HepG2 (cell line): ENCODE results near the gene CFAP221. TPM values are rescaled to one million over a fixed set of nuclear protein-coding genes. Genes with fewer than 3 reads are reported as not detected.
A peak's percentile ranks its signal among the peaks of the same experiment; 100 is the strongest.

Experiments
- ARHGAP35 ChIP-seq: sonication (generic); formaldehyde crosslinking; IDR thresholded peaks from 2 replicates; pipeline ENCODE4 v1.9.0; 2022; ENCODE audit warnings: mild to moderate bottlenecking, inconsistent platforms, moderate library complexity, missing genetic modification reagents, borderline replicate concordance
- DPF2 ChIP-seq: sonication (generic); formaldehyde crosslinking; IDR thresholded peaks from 2 replicates; pipeline ENCODE4 v1.4.0; 2020; ENCODE audit warnings: mild to moderate bottlenecking, low read depth, missing genetic modification reagents, borderline replicate concordance
- ISX ChIP-seq: sonication (generic); formaldehyde crosslinking; conservative IDR thresholded peaks from 2 replicates; pipeline ENCODE4 v1.5.0; 2020; ENCODE audit warnings: missing genetic modification reagents
- MIER2 ChIP-seq: IDR thresholded peaks from 2 replicates; pipeline ENCODE4 v1.6.1; 2016; ENCODE audit warnings: missing biosample characterization, missing genetic modification reagents
- MTA3 ChIP-seq: sonication (generic); formaldehyde crosslinking; IDR thresholded peaks from 2 replicates; pipeline ENCODE4 v1.4.0; 2020; ENCODE audit warnings: missing genetic modification reagents
- RELA ChIP-seq: sonication (generic); formaldehyde crosslinking; IDR thresholded peaks from 2 replicates; pipeline ENCODE4 v1.4.0; 2020; ENCODE audit warnings: missing genetic modification reagents
- RFX5 ChIP-seq: IDR thresholded peaks from 2 replicates; pipeline ENCODE4 v1.6.1; 2011; ENCODE audit warnings: low read depth, low read length, improper control_type of control experiment
- SIN3A ChIP-seq: IDR thresholded peaks from 2 replicates; pipeline ENCODE4 v1.6.1; 2011; ENCODE audit warnings: low read depth, mild to moderate bottlenecking, control low read depth, low read length, borderline replicate concordance
- SMAD1 ChIP-seq: sonication (generic); formaldehyde crosslinking; IDR thresholded peaks from 2 replicates; pipeline ENCODE4 v1.4.0; 2020; ENCODE audit warnings: missing genetic modification reagents, low read depth, mild to moderate bottlenecking, borderline replicate concordance
- YEATS2 ChIP-seq: sonication (generic); formaldehyde crosslinking; IDR thresholded peaks from 2 replicates; pipeline ENCODE4 v1.4.0; 2020; ENCODE audit warnings: missing genetic modification reagents, borderline replicate concordance
- ZEB1 ChIP-seq: IDR thresholded peaks from 2 replicates; pipeline ENCODE4 v1.6.1; 2012; ENCODE audit warnings: mild to moderate bottlenecking, low read depth, inconsistent platforms; ENCODE audit not compliant: insufficient replicate concordance
- ZFAT ChIP-seq: sonication (generic); formaldehyde crosslinking; conservative IDR thresholded peaks from 2 replicates; pipeline ENCODE4 v1.8.1; 2023; ENCODE audit warnings: missing genetic modification reagents, inconsistent platforms
- ZNF230 ChIP-seq: sonication (generic); formaldehyde crosslinking; IDR thresholded peaks from 2 replicates; pipeline ENCODE4 v1.4.0; 2020; ENCODE audit warnings: mild to moderate bottlenecking, missing genetic modification reagents
- ZNF33A ChIP-seq: sonication (generic); formaldehyde crosslinking; IDR thresholded peaks from 2 replicates; pipeline ENCODE4 v1.5.1; 2020; ENCODE audit warnings: missing genetic modification reagents, mild to moderate bottlenecking, moderate library complexity, borderline replicate concordance
- ZNF550 ChIP-seq: sonication (generic); formaldehyde crosslinking; IDR thresholded peaks from 2 replicates; pipeline ENCODE4 v1.4.0; 2020; ENCODE audit warnings: mild to moderate bottlenecking, missing genetic modification reagents, borderline replicate concordance
- ZNF569 ChIP-seq: sonication (generic); formaldehyde crosslinking; IDR thresholded peaks from 2 replicates; pipeline ENCODE4 v1.5.0; 2020; ENCODE audit warnings: mild to moderate bottlenecking, missing genetic modification reagents, moderate library complexity, borderline replicate concordance
- ZNF883 ChIP-seq: sonication (generic); formaldehyde crosslinking; IDR thresholded peaks from 2 replicates; pipeline ENCODE4 v1.5.1; 2020; ENCODE audit warnings: mild to moderate bottlenecking, missing genetic modification reagents; ENCODE audit errors: not compliant biosample characterization
- polyA plus RNA-seq, 8 experiments: library from polyadenylated mRNA; depleted of rRNA in 3 of 8; stranded (reverse) in 7 of 8; unstranded in 1 of 8; fragments of >200 nt; fragmentation: Illumina TruSeq in 4 of 8; extraction: Trizol in 4 of 8; gene quantifications; 2 replicates each; pipeline versions ENCODE4 v1.2.1 to v1.2.3, GENCODE V29; 2011 to 2016; ENCODE audit warnings: low read depth in 4 of 8, missing spikeins in 1 of 8, mixed read lengths in 1 of 8; ENCODE audit not compliant: insufficient read depth in 1 of 8
- total RNA-seq, 5 experiments: library from RNA; depleted of rRNA; stranded (reverse); fragments of >200 nt; fragmentation: Illumina TruSeq; extraction: Trizol; gene quantifications; 2 replicates each; pipeline ENCODE4 v1.2.3, GENCODE V29; 2016; ENCODE audit warnings: low read depth in 1 of 5
- TF ChIP-seq, protein P1 (sequence below): sonication (generic); IDR thresholded peaks from 2 replicates; pipeline ENCODE4 v1.6.1; 2016; ENCODE audit warnings: low read depth, borderline replicate concordance
- TF ChIP-seq, protein P2 (sequence below): sonication (generic); formaldehyde crosslinking; IDR thresholded peaks from 2 replicates; pipeline ENCODE4 v1.4.0; 2020; ENCODE audit warnings: missing genetic modification reagents
- TF ChIP-seq, protein P3 (sequence below): sonication (generic); formaldehyde crosslinking; IDR thresholded peaks from 2 replicates; pipeline ENCODE4 v1.9.0; 2021; ENCODE audit warnings: missing genetic modification reagents, mild to moderate bottlenecking, borderline replicate concordance
- TF ChIP-seq, protein P4 (sequence below): sonication (generic); formaldehyde crosslinking; IDR thresholded peaks from 2 replicates; pipeline ENCODE4 v1.5.1; 2020; ENCODE audit warnings: missing genetic modification reagents, mild to moderate bottlenecking, borderline replicate concordance

CFAP221 gene
- total and polyA plus RNA-seq, 2 of the 13 experiments (the other 11 are each of a cell fraction or from before 2014, with no cell fraction given): not detected

DNA sequence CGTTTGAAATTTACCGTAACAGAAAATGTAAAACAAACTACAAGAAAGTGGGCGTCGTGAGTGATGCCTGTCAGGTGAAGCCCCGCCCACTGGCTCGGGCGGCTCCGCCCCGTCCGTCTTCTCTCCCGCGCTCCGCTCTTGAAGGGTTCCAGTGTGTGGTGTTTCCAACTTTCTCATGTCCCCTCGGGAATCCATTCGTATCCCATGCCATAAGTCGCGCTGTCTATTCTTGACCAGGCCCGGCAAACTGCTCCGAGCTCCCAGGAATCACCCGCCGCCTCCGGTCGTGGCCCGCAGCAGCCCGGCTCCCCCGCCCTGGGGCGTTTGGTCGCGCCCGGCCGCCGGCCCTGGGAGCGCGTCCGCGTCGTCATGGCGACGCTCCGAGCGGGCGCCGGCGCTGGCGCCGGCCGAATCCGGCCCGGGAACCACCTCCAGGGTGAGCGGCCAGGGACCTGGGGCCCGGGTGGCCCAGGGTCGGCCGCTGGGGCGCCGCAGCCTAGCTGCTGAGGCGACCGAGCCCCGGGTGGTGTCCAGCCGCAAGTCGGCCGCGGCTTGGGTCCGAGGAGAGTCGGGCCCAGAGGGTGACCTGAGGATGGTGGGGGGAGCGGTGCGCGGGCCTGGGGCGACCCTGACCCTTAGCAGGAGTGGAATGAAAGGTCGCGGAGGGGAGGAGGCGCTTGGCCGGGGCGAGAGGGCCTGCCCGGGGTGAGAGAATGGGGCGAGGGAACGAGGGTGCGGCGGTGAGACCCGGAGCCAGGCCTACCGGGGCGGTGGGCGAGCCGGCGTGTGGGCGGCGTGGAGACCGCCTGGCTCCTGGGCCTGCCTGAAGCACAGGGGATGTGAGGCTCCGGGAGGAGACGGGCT is at the start of gene CFAP221 (continued):
- TF ChIP-seq DPF2 (CRISPR knock-in tag) (no peak), YEATS2 (CRISPR knock-in tag) (no peak), ZNF883 (CRISPR knock-in tag) (no peak), ZNF33A (CRISPR knock-in tag) (no peak), ZNF230 (no peak), MIER2 (CRISPR knock-in tag) (no peak), ISX (CRISPR knock-in tag) (no peak), SIN3A (peak; percentile 58; the same call in 1 of the 2 replicates), ZNF569 (CRISPR knock-in tag) (no peak), ZEB1 (no peak), ARHGAP35 (CRISPR knock-in tag) (peak; percentile 44; the same call in 1 of the 2 replicates), ZFAT (CRISPR knock-in tag) (no peak), RFX5 (no peak), MTA3 (CRISPR knock-in tag) (no peak), ZNF550 (CRISPR knock-in tag) (no peak), SMAD1 (CRISPR knock-in tag) (no peak), RELA (no peak)
- TF ChIP-seq, protein P1, sequence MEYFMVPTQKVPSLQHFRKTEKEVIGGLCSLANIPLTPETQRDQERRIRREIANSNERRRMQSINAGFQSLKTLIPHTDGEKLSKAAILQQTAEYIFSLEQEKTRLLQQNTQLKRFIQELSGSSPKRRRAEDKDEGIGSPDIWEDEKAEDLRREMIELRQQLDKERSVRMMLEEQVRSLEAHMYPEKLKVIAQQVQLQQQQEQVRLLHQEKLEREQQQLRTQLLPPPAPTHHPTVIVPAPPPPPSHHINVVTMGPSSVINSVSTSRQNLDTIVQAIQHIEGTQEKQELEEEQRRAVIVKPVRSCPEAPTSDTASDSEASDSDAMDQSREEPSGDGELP: no peak
- TF ChIP-seq, protein P2, sequence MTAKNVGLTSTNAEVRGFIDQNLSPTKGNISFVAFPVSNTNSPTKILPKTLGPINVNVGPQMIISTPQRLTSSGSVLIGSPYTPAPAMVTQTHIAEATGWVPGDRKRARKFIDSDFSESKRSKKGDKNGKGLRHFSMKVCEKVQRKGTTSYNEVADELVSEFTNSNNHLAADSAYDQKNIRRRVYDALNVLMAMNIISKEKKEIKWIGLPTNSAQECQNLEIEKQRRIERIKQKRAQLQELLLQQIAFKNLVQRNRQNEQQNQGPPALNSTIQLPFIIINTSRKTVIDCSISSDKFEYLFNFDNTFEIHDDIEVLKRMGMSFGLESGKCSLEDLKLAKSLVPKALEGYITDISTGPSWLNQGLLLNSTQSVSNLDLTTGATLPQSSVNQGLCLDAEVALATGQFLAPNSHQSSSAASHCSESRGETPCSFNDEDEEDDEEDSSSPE (CRISPR knock-in tag): peak; percentile 60; the same call in 1 of the 2 replicates
- TF ChIP-seq, protein P3, sequence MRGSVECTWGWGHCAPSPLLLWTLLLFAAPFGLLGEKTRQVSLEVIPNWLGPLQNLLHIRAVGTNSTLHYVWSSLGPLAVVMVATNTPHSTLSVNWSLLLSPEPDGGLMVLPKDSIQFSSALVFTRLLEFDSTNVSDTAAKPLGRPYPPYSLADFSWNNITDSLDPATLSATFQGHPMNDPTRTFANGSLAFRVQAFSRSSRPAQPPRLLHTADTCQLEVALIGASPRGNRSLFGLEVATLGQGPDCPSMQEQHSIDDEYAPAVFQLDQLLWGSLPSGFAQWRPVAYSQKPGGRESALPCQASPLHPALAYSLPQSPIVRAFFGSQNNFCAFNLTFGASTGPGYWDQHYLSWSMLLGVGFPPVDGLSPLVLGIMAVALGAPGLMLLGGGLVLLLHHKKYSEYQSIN (CRISPR knock-in tag): no peak
- TF ChIP-seq, protein P4, sequence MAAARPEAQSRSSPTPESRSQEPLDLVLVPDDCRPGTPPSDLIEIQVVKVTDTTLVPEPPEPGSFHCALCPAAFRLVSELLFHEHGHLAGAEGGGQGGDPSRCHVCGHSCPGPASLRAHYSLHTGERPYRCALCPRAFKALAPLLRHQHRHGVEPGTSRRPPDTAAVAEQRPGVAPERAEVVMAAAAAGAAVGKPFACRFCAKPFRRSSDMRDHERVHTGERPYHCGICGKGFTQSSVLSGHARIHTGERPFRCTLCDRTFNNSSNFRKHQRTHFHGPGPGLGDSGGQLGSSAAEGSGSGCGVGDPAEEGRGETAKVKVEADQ (CRISPR knock-in tag): peak; percentile 47; the same call in 1 of the 2 replicates
